ENCODE results near the gene SYT15. TPM values are rescaled to one million over a fixed set of nuclear protein-coding genes. Genes with fewer than 3 reads are reported as not detected.

The SYT15 gene
- total RNA-seq, 1 donor from 2014 or later = 45.4 TPM

GRCh38 chr10:46543466-46544377 lies 35.2 kb upstream of the SYT15 start:
- H3K9me3 ChIP-seq = no peaks in the 10 kb centered on the region
- peaks cover 7% of the 10 kb centered on the region for H3K27me3 ChIP-seq
- peaks cover 20% of the 10 kb centered on the region for H3K4me1 ChIP-seq
- H3K4me3 ChIP-seq = no peak overlapping the region
- DNase-seq = peak; percentile 64
- H3K36me3 ChIP-seq = no peaks in the 10 kb centered on the region
- intact Hi-C loops (cut with DNase I) = no loop called here
- H3K27ac ChIP-seq = no peak overlapping the region
- no peak for ATAC-seq
- TF ChIP-seq, protein P1, sequence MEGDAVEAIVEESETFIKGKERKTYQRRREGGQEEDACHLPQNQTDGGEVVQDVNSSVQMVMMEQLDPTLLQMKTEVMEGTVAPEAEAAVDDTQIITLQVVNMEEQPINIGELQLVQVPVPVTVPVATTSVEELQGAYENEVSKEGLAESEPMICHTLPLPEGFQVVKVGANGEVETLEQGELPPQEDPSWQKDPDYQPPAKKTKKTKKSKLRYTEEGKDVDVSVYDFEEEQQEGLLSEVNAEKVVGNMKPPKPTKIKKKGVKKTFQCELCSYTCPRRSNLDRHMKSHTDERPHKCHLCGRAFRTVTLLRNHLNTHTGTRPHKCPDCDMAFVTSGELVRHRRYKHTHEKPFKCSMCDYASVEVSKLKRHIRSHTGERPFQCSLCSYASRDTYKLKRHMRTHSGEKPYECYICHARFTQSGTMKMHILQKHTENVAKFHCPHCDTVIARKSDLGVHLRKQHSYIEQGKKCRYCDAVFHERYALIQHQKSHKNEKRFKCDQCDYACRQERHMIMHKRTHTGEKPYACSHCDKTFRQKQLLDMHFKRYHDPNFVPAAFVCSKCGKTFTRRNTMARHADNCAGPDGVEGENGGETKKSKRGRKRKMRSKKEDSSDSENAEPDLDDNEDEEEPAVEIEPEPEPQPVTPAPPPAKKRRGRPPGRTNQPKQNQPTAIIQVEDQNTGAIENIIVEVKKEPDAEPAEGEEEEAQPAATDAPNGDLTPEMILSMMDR (IDR thresholded peaks at IDR 0.05) = no peak

- no peak overlapping the region for H3K27ac ChIP-seq
- peaks cover 15% of the 10 kb centered on the region for H3K4me1 ChIP-seq
- DNase-seq (peak; percentile 65), ATAC-seq (no peak)
- H3K4me3 ChIP-seq = no peak overlapping the region
- peaks cover 7% of the 10 kb centered on the region for H3K27me3 ChIP-seq
- H3K9me3 ChIP-seq = no peaks in the 10 kb centered on the region
- intact Hi-C loops (cut with DNase I) = no loop called here
- no peaks in the 10 kb centered on the region for H3K36me3 ChIP-seq
- TF ChIP-seq, protein P1 (IDR thresholded peaks at IDR 0.05) = peak; percentile 34
Observed at GRCh38 chr10:46544989-46545791, 33.7 kb upstream of the SYT15 start.

- Histone ChIP-seq H3K4me1 (peaks cover 6% of the 10 kb centered on the region), H3K27me3 (peaks cover 3% of the 10 kb centered on the region), H3K9me3 (no peaks in the 10 kb centered on the region), H3K4me3 (no peak overlapping the region), H3K36me3 (no peaks in the 10 kb centered on the region), H3K27ac (no peak overlapping the region)
- intact Hi-C loops (cut with DNase I) = no loop called here
- ATAC-seq (no peak), DNase-seq (peak; percentile 62)
- TF ChIP-seq, protein P1 (IDR thresholded peaks at IDR 0.05) = no peak
Observed at GRCh38 chr10:46545861-46546590, 32.9 kb upstream of the SYT15 start.

DNA sequence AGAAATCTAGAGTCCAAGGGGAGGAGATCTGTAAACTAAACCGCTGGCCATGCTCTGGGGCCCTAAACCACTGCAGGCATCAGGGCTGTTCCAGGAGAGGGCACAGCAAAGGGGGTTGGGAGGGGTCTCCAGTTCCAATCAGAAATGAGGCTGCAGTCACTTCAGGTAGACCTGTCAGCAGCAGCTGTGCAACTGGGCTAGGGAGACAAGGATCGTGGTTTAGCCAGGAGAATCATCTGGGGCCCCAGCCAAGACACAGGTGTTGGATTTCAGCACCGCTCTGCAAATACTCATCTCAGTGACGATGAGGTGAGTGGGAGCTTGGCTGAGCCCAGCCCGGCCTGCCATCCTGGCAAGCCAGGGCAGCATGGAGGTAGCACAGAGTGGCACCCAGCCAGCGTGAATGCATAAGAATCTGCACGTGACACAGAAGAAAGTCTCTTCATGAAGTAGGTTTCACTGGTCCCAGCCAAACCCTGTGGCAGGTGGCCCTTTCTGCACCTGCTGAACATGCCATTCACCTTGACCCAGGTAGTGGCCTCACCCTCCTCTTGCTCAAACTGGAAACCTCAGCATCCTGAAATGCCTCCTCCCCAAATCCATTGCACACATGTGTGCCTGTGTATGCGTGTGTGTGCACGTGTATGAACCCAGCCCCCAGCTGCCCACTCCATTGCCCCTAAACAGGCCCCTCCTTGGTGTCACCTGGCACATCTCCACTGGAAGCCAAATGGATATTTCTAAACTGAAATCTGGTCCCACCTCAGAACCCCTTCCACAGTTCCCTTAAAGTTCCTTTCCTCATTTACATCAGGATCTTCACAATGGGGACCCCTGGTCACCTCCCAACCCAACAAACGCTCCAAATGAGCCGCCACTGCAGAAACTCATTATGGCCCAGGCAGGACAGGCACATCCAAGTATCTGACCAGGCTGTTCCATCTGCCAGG lies 32.1 kb upstream of the SYT15 start:
- Histone ChIP-seq H3K4me1 (peaks cover 4% of the 10 kb centered on the region), H3K9me3 (no peaks in the 10 kb centered on the region), H3K27ac (peak overlapping the region; percentile 13), H3K4me3 (no peak overlapping the region), H3K27me3 (no peaks in the 10 kb centered on the region), H3K36me3 (no peaks in the 10 kb centered on the region)
- intact Hi-C loops (cut with DNase I) = no loop called here
- DNase-seq (peak; percentile 91), ATAC-seq (peak; percentile 58)
- TF ChIP-seq, protein P1 (IDR thresholded peaks at IDR 0.05) = no peak

Measured in upper lobe of right lung (tissue), 1 donor.